Sciatic nerve (tissue), 2 donors: ENCODE results near the gene ZNF462. TPM values are rescaled to one million over a fixed set of nuclear protein-coding genes. Genes with fewer than 3 reads are reported as not detected.
A peak's percentile ranks its signal among the peaks of the same experiment; 100 is the strongest.

Source experiments
- ATAC-seq: fragments of 200-7000 bp; cut with Tn5 transposase; one replicate; pipeline ENCODE4 v1.9.1; 2020; ENCODE audit warnings: mild to moderate bottlenecking, moderate library complexity
- DNase-seq: peaks from one replicate; pipeline ENCODE4 v3.0.0-alpha.2; 2020; ENCODE audit warnings: low spot score
- intact Hi-C: fragments of 100-400 bp; cut with DNase I; formaldehyde crosslinking; loops from one replicate; pipeline ENCODE4 v1.14.2; 2022
- total RNA-seq: library from RNA; stranded (reverse); fragmentation: NEBNext Ultra II Directional; extraction: Animal tissue kit (Norgen Biotek cat#: 25700); gene quantifications from one replicate; pipeline ENCODE4 v1.2.1, GENCODE V29; 2021
- donor health status: DM: no; HTN: no; CAD: no.
- donor health status: DM: no; HTN: no; CAD: no.

Gene ZNF462
- total RNA-seq, 1 donor from 2014 or later = 51.1 TPM

- DNase-seq = peak; percentile 65
- ATAC-seq = peak; percentile 25
- intact Hi-C loops = loop anchor here (10.0 kb wide), 1 partner anchor 64 kb away; no protein-coding TSS in a partner anchor
Observed at GRCh38 chr9:106860721-106861639, 2.0 kb upstream of the ZNF462 start.

- intact Hi-C loops = loop anchor here (10.0 kb wide), 1 partner anchor 63 kb away; no protein-coding TSS in a partner anchor
Observed at GRCh38 chr9:106861640-106862109, 1.3 kb upstream of the ZNF462 start.

GRCh38 chr9:106862110-106862820 is 701 bp upstream of the ZNF462 start:
- DNase-seq = no peak
- ATAC-seq = peak; percentile 39
- intact Hi-C loops = loop anchor here (10.0 kb wide), 1 partner anchor 63 kb away; no protein-coding TSS in a partner anchor

More at GRCh38 chr9:106861640-106862109, 1.3 kb upstream of the ZNF462 start:
- ATAC-seq = no peak
- DNase-seq = no peak

- DNase-seq = no peak
- intact Hi-C loops = loop anchor here (10.0 kb wide), 1 partner anchor 60 kb away; no protein-coding TSS in a partner anchor
- ATAC-seq = no peak
Observed at GRCh38 chr9:106864373-106865143, 1.6 kb downstream of the ZNF462 start.

GRCh38 chr9:106866243-106866642 is 3.3 kb downstream of the ZNF462 start:
- no peak for DNase-seq
- intact Hi-C loops = loop anchor here (10.0 kb wide), 1 partner anchor 59 kb away; no protein-coding TSS in a partner anchor
- no peak for ATAC-seq

GRCh38 chr9:106867286-106867685 is 4.3 kb downstream of the ZNF462 start:
- ATAC-seq (no peak), DNase-seq (no peak)
- intact Hi-C loops = loop anchor here (10.0 kb wide), 1 partner anchor 58 kb away; no protein-coding TSS in a partner anchor

GRCh38 chr9:106868087-106868486 is 5.1 kb downstream of the ZNF462 start:
- intact Hi-C loops = loop anchor here (10.0 kb wide), 1 partner anchor 57 kb away; no protein-coding TSS in a partner anchor
- DNase-seq (no peak), ATAC-seq (peak; percentile 8)

GRCh38 chr9:106868565-106868964 is 5.6 kb downstream of the ZNF462 start:
- intact Hi-C loops = loop anchor here (10.0 kb wide), 1 partner anchor 56 kb away; no protein-coding TSS in a partner anchor
- DNase-seq (no peak), ATAC-seq (peak; percentile 85)

GRCh38 chr9:106869028-106869427 is 6.1 kb downstream of the ZNF462 start:
- ATAC-seq (peak; percentile 46), DNase-seq (no peak)
- intact Hi-C loops = loop anchor here (10.0 kb wide), 1 partner anchor 56 kb away; no protein-coding TSS in a partner anchor

- DNase-seq (no peak), ATAC-seq (peak; percentile 9)
- intact Hi-C loops = loop anchor here (10.0 kb wide), 1 partner anchor 55 kb away; no protein-coding TSS in a partner anchor
Observed at GRCh38 chr9:106869458-106869857, 6.5 kb downstream of the ZNF462 start.

- DNase-seq (no peak), ATAC-seq (no peak)
- intact Hi-C loops = no loop called here
Observed at GRCh38 chr9:106872641-106873040, 9.7 kb downstream of the ZNF462 start.

GRCh38 chr9:106874031-106874430 is 11.1 kb downstream of the ZNF462 start:
- no peak for ATAC-seq

GRCh38 chr9:106874652-106875051 is 11.7 kb downstream of the ZNF462 start:
- DNase-seq = no peak
- ATAC-seq = no peak
- intact Hi-C loops = no loop called here

More at GRCh38 chr9:106874031-106874430, 11.1 kb downstream of the ZNF462 start:
- DNase-seq = no peak
- intact Hi-C loops = no loop called here

GRCh38 chr9:106875529-106875928 is 12.6 kb downstream of the ZNF462 start:
- ATAC-seq (no peak), DNase-seq (no peak)
- intact Hi-C loops = no loop called here

- intact Hi-C loops = no loop called here
- ATAC-seq (no peak), DNase-seq (no peak)
Observed at GRCh38 chr9:106877345-106877744, 14.4 kb downstream of the ZNF462 start.

GRCh38 chr9:106878081-106878837 is 15.3 kb downstream of the ZNF462 start:
- ATAC-seq (no peak), DNase-seq (no peak)
- intact Hi-C loops = no loop called here

GRCh38 chr9:106878934-106879333 is 16.0 kb downstream of the ZNF462 start:
- ATAC-seq (peak; percentile 88), DNase-seq (peak; percentile 65)
- intact Hi-C loops = no loop called here

- intact Hi-C loops = no loop called here
- ATAC-seq (peak; percentile 5), DNase-seq (no peak)
Observed at GRCh38 chr9:106879439-106879882, 16.5 kb downstream of the ZNF462 start.
